RPMI7951 (cell line): ENCODE data around the gene KASH5. TPM values are rescaled to one million over a fixed set of nuclear protein-coding genes. Genes with fewer than 3 reads are reported as not detected.

ENCODE experiments used
- DNase-seq: peaks from one replicate; pipeline ENCODE4 v3.0.0-alpha.2; 2012; ENCODE audit warnings: low read depth
- total RNA-seq: library from RNA; depleted of rRNA; stranded (reverse); fragments of >200 nt; shearing (Covaris generic); gene quantifications from 2 replicates; pipeline ENCODE4 v1.2.3, GENCODE V29; 2014

KASH5 gene
- total RNA-seq, 1 experiment from 2014 or later = not detected

DNA sequence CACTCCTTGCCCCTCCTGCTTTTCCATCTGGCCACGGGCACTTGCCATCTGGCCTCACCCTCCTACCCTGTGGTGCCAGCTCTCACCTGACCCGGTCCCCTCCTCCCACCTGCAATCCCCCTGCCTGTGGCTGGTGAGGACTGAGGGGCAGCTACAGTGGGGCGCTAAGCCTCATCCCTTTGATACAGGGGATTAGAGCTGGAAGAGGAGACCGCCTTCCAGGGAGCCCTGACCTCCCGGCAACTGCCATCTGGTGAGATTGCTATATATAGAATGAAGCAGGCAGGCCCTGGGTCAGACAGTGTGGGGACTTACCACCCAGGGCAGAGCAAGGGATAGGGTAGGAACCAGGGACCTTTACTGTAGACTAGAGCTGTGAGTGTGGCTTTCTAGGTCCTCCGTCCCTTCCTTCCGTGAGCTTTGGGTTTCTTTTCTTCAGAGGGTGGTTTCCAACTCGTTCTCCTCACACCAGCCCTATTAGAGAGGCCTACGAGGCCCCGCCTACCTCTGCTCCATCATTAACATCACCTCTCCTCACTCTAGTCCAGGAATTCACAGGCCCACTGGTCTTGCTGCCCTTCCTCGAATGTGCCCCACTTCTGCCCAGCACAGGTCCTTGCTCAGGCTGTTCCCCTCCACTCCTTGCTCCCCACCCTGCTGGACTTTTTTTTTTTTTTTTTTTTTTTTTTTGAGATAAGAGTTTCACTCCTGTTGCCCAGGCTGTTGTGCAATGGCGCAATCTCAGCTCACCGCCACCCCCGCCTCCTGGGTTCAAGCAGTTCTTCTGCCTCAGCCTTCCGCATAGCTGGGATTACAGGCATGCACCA is 7.7 kb downstream of the KASH5 start:
- DNase-seq = no peak

GRCh38 chr19:49396738-49397505 is 8.9 kb downstream of the KASH5 start:
- no peak for DNase-seq

GRCh38 chr19:49398001-49398615 is 10.1 kb downstream of the KASH5 start:
- DNase-seq = no peak

DNA sequence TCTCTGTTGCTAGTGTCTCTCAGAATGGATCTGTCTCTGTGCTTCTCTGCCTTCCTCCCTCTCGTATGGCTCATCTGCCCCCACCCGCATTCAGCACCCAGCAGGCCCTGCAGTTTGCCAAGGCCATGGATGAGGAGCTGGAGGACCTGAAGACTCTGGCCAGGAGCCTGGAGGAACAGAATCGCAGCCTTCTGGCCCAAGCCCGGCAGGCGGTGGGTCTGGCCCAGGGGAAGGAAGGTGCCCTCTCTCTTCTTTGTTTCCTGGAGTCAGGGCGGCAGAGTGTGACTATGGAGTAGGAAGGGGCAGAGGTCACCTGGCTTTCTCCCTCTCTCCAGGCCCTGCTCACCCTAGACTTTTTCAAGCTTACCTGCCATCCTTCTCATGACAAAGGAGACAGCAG is 10.9 kb downstream of the KASH5 start:
- DNase-seq = no peak

GRCh38 chr19:49400029-49400428 is 12.0 kb downstream of the KASH5 start:
- no peak for DNase-seq

DNA sequence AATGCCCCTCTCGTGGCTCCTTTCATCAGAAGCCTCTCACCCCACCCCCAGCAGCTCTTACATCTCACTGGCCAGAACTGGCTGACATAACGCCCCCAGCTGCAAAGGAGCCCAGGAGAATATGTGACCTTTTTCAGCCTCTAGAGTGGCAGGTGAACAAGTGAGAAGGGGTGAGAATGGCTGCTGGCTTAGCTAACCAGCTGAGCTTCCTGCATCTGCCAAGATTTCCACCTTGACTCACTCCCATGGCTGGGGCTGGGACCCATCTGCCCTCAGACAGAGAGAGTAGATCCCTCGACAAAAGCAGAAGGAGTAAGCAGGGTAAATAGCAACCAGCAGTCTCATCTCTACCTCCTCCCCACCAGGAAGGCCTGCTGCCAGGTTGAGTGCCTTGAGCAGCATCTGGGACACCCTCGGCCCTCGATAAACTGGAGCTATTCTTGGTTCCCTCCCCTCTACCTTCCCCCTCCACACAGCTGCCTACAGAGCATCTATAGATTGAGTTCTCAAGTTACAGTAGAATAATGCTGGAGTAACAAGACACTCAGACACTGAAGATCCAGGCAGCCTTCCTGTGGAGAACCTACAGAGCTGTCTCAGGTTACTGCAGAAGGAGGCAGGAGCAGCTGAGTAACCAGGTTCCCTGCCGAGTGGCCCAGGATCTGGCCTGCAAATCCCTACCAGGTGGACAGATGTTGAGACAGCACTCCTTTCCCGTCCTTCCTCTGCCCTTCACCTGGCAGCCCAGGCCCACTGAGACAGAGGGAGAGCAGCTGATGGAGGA is 15.5 kb downstream of the KASH5 start:
- DNase-seq = no peak

DNA sequence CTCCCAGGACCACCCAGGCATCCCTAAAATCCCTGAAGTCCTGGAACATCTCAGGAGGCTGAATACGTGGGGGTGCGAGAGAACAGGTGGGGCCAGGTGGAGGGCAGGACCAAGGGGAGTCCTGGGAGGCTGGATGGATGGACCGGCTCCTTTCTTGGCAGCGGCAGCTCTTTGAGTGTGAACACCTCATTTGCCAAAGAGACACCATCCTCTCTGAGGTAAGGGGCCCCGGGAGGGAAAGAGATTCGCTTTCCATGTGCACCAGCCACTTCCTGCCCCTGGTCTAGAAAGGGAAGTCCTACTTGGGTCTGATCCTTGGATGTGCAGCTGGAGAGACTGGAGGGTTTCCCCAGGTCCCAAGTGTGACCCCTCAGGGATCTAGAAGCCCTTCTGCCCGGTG is 19.0 kb downstream of the KASH5 start:
- no peak for DNase-seq

DNA sequence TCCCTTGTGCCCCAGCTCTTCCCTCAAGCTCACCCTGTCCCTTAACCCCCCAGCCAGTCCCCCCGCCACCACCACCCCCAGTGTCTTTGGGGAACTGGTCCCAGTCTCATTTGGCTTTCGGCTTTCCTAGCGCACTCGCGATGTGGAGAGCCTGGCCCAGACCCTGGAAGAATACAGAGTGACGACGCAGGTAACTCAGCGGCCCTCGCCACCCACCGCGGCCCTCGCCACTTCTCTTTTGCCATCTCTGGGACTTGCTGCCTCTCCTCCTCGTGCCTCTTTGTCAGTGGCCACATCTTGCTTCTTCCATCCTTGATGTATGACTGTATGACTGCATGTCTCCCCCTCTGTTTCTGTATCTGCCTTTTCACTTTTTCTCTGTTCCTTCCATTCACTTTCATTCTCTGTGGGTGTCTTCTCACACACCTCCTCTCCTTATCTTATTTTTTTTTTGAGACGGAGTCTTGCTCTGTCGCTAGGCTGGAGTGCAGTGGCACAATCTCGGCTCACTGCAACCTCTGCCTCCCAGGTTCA is 19.5 kb downstream of the KASH5 start:
- no peak for DNase-seq

GRCh38 chr19:49408816-49409440 is 20.9 kb downstream of the KASH5 start:
- peak; percentile 24 for DNase-seq

GRCh38 chr19:49409441-49410029 is 21.5 kb downstream of the KASH5 start:
- DNase-seq = no peak

DNA sequence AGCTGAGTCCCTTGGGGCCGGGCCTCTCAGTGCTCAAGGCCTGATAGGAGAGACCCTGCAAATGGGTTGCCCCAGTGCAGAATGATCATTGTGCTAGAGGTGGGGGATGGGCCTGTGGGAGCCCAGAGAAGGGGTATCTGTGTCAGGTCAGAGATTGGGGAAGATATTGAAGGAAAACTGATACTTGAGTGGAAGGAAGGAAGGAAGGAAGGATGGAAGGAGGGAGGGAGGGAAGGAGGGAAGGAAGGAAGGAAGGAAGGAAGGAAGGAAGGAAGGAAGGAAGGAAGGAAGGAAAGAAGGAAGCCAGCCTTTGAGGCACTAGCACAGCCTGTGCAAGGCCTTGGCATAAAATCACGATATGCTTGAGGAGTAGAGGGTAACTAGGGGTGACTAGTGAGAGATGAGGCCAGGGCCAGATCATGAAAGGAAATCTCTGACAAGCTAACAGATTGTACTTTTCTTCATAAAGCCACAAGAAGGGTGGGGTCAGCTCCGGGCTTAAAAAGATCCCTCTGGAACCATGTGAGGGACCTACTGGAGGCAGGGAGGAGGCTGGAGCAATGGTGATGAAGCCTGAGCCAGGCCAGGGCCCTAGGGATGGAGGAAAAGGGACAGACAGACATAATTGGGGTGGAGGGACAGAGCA is 23.8 kb downstream of the KASH5 start:
- DNase-seq = no peak

DNA sequence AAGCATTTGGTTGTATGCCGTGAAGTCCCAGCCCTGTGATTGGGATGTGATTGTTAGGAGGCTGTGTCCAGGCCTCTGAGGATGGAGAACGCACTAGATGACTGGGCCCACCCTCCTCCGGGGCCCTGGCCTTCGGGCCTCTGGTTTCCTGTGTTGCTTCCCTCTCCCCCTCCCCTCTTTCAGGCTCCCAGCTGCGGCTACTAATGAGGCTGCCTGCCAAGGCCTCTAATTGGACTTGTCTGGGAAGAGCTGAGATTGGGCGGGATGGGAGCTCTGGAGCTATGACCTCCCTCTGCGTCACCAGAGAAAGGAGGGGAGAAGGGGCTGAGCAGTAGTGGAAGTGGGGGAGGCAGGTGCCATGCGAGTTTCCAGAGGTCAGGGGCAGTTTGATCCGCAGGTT is 25.3 kb downstream of the KASH5 start:
- DNase-seq = no peak

DNA sequence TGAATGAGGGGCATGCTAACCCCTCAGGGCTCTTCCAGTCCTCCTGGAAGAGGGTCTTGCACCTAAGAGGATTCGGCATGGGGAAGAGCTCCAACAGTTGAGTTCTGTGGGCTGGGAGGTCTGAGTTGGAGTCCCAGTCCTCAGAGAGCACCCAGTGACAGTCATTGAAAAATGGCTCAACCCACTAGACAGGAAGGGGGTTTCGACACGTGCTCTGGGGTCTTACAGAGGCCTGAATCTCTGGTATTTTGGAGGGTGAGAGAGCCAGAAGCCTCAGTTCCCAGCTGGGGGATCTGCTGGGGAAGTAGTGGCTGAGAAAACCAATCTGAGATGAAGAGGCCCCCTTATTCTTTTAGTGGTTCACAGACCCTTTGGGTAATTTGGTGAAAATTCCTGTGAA is 26.2 kb downstream of the KASH5 start:
- no peak for DNase-seq

DNA sequence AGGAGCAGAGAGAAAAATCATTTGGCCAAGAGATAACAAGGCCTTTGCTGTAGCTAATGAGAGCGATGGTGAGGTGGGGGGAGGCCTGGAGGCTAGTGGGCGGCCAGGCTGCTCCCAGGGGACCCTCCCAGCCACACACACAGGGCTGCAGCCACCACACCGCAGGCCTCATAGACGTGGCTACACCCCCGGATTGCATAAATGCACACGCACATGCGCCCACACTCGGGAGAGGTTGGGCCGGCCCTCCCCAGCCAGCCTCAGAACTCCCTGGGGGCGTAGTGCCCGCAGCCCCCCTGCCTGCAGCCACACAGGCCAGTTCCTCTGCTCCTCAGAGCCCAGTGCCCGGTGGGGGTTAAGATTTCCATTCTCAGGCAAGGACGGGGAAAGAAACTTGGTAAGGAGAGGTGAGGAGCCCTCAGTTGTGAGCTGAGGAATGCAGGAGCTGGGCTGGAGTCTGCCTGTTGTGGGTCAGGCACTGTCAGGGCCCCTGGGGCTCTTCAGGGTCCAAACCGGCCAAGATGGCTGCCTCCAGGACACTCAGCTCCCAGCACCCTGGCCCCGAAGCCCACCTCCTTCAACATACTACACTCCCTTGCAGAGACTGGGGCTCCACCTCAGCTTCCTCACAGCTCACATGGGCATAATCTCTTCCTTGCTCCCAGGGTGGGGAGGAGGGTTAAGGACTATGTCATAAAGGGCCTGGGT is 27.2 kb downstream of the KASH5 start:
- no peak for DNase-seq

GRCh38 chr19:49415810-49416200 is 27.8 kb downstream of the KASH5 start:
- DNase-seq = no peak

DNA sequence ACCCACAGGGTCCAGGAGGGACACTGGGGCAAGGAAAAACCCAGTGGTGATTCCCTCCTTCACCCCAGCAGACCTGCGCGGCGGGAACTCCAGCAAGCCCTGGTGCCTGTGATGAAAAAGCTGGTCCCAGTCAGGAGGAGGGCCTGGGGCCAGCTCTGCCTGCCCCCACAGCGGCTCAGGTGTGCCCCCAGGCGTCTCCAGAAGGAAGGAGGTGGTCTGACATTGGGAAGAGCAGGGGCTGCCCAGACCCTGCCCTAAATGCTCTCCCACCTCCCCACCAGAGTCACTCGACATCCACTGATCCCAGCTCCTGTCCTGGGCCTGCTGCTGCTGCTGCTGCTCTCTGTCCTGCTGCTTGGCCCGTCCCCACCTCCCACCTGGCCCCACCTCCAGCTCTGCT is 29.0 kb downstream of the KASH5 start:
- no peak for DNase-seq

DNA sequence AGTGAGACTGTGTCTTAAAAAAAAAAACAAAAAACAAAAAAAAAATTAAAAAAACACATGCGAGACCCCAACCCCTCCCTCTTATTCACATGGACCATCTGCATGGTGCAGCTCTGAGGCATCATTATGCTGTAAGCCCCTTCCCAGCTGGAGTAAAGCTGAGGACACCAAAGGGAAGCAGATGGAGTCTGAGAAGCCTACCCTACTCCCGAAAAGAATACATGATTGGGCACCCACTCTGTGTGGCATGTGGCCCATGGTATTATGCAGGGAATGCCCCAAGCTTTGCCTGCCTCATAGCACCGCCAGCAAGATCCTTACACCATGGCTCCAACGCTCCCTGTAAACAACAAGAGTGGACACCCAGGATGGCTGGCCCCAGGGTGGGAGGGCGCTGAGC is 30.5 kb downstream of the KASH5 start:
- no peak for DNase-seq

DNA sequence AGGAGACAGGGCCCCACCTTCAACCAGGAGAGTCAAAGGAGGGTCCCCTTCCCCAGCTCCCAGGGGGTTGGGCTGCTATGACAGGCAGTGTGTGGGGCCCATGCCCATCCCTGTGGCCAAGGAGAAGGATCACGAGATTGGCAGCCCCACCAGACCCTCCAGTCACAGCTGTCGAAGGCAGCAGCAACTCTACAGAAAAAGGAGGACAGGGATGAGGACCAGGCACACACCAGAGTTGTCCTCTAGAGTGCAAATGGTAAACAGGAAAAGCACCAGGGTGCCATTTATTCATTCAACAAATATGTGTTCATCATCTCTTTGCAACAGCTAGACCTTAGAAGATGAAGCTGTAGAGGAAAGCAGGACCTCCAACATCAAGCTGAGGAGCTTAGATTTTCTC is 31.1 kb downstream of the KASH5 start:
- DNase-seq = no peak

DNA sequence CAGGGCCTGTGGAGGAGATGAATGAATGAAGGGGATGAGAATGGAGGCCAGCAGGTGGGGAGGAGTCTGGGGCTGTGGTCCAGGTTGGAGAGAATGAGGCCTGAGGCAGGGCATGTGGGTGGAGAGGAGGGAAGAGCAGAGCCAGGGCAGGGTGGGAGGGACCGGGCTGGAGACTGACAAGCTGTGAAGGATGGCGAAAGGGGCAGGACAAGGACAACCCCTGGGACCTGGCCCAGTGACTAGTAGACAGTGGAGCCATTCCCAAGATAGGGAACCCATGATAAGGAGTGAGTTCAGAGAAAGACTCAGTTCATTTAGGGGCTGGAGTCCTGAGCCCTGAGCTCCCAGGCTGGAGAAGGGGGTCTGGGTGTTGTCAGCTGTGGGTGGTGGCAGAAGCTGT is 32.2 kb downstream of the KASH5 start:
- no peak for DNase-seq
